ENCODE measurements around the gene RAP1B.
"Not testable (repeated sequence)": the region's sequence is repeated elsewhere in the genome, so short reads cannot be mapped to it uniquely, and the experiment has no call there.

Gene RAP1B

GRCh38 chr12:68636268-68636667, 25.6 kb downstream of the RAP1B start:
- DNase-seq (ENCODE audit: low spot score): no peak

GRCh38 chr12:68637439-68637838, 26.7 kb downstream of the RAP1B start:
- not testable (repeated sequence) for DNase-seq (ENCODE audit: low spot score)

- DNase-seq (ENCODE audit: low spot score): no peak
These were observed 27.5 kb downstream of the RAP1B start for GRCh38 chr12:68638171-68638570.

- no peak for DNase-seq (ENCODE audit: low spot score)
These were observed 28.2 kb downstream of the RAP1B start for GRCh38 chr12:68638721-68639395.

- no peak for DNase-seq (ENCODE audit: low spot score)
These were observed 28.7 kb downstream of the RAP1B start for GRCh38 chr12:68639396-68639767.

GRCh38 chr12:68641138-68641537, 30.4 kb downstream of the RAP1B start:
- DNase-seq (ENCODE audit: low spot score): peak; percentile 41

- DNase-seq (ENCODE audit: low spot score): no peak
These were observed 35.8 kb downstream of the RAP1B start for GRCh38 chr12:68646484-68646883.

GRCh38 chr12:68647507-68647906, 36.8 kb downstream of the RAP1B start:
- no peak for DNase-seq (ENCODE audit: low spot score)

- DNase-seq (ENCODE audit: low spot score): no peak
These were observed 37.5 kb downstream of the RAP1B start for GRCh38 chr12:68648179-68648578.

- DNase-seq (ENCODE audit: low spot score): no peak
These were observed 54.4 kb downstream of the RAP1B start for GRCh38 chr12:68665016-68665569.

- no peak for DNase-seq (ENCODE audit: low spot score)
These were observed 56.6 kb downstream of the RAP1B start for GRCh38 chr12:68667291-68667690.

- no peak for DNase-seq (ENCODE audit: low spot score)
These were observed 57.2 kb downstream of the RAP1B start for GRCh38 chr12:68667896-68668295.

- no peak for DNase-seq (ENCODE audit: low spot score)
These were observed 60.5 kb downstream of the RAP1B start for GRCh38 chr12:68671179-68671578.

GRCh38 chr12:68673788-68674187, 63.1 kb downstream of the RAP1B start:
- DNase-seq (ENCODE audit: low spot score): peak; percentile 60

- DNase-seq (ENCODE audit: low spot score): no peak
These were observed 63.7 kb downstream of the RAP1B start for GRCh38 chr12:68674376-68674775.

GRCh38 chr12:68675101-68675842, 64.6 kb downstream of the RAP1B start:
- DNase-seq (ENCODE audit: low spot score): peak; percentile 76

- DNase-seq (ENCODE audit: low spot score): not testable (repeated sequence)
These were observed 66.2 kb downstream of the RAP1B start for GRCh38 chr12:68676854-68677253.

GRCh38 chr12:68686262-68686594, 75.5 kb downstream of the RAP1B start:
- DNase-seq (ENCODE audit: low spot score): no peak

GRCh38 chr12:68686595-68687521, 76.2 kb downstream of the RAP1B start, which contains the start of gene NUP107:
NUP107 (plus strand) TSS chr12:68686978; CDS start chr12:68687066, 88 bp downstream.
- DNase-seq (ENCODE audit: low spot score): peak; percentile 97

- DNase-seq (ENCODE audit: low spot score): no peak
These were observed 84.8 kb downstream of the RAP1B start for GRCh38 chr12:68695454-68695853.

- no peak for DNase-seq (ENCODE audit: low spot score)
These were observed 88.8 kb downstream of the RAP1B start for GRCh38 chr12:68699486-68699885.
